Retina (tissue), 1 donor: ENCODE results near the gene ST6GALNAC6.

Source experiments
- DNase-seq: peaks from one replicate; pipeline ENCODE4 v3.0.0-alpha.2; 2016

Gene ST6GALNAC6

GRCh38 chr9:127915801-127916719 is 16.7 kb upstream of the ST6GALNAC6 start:
- DNase-seq: no peak

- DNase-seq: no peak
Measured at GRCh38 chr9:127915325-127915752, 15.9 kb upstream of the ST6GALNAC6 start.

GRCh38 chr9:127913682-127914081 is 14.3 kb upstream of the ST6GALNAC6 start:
- no peak for DNase-seq

- no peak for DNase-seq
Measured at GRCh38 chr9:127912882-127913281, 13.5 kb upstream of the ST6GALNAC6 start.

- no peak for DNase-seq
Measured at GRCh38 chr9:127912296-127912695, 12.9 kb upstream of the ST6GALNAC6 start.

GRCh38 chr9:127910613-127911205 is 11.3 kb upstream of the ST6GALNAC6 start:
- DNase-seq: no peak

GRCh38 chr9:127909839-127910273 is 10.5 kb upstream of the ST6GALNAC6 start:
- no peak for DNase-seq

- no peak for DNase-seq
Measured at GRCh38 chr9:127908660-127908926, 9.2 kb upstream of the ST6GALNAC6 start.

- no peak for DNase-seq
Measured at GRCh38 chr9:127907867-127908659, 8.7 kb upstream of the ST6GALNAC6 start.

DNA sequence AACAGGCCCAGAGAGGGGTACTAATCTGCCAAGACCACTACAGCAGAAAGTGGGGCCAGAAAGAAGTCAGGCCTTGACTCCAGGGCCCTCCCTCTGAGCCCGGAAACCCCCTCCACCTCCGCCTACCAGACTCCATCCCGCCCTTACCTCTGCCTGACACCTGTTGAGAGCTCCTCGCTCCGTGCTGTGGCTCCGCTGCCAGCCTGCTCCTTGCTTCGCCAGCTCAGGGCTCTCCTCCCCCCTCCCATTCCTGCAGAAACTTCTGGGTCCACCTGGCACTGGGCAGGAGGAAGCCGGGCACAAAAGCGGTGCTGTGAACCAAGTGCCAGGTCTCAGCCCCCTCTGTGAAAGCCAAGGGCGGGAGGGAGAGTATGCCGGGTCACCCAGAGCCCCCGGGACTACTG is 6.4 kb upstream of the ST6GALNAC6 start:
- DNase-seq: no peak

GRCh38 chr9:127905004-127905728 is 5.8 kb upstream of the ST6GALNAC6 start:
- DNase-seq: no peak

DNA sequence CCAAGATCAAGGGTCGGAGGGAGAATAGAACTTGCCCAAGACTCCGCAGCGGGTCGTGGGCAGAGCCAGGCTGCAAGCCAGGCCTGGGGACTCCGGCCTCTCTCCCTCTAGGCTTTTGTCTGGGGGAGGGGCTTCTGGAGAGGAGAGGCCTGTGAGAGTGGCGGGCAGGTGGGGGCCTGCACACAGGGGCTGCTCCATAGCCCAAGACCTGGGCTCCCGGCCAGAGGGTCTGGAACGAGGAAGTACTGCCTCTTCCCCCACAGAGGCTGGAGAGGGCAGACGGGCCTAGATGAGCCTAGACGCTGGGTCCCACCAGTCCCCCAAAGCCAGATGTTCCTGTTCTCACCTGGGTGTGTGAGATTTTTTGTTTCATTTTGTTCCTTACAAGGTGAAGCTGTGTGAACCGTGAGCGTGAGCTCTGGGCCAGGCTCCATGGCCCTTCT is 5.2 kb upstream of the ST6GALNAC6 start:
- DNase-seq: no peak

GRCh38 chr9:127903557-127904475 is 4.4 kb upstream of the ST6GALNAC6 start:
- DNase-seq: no peak

DNA sequence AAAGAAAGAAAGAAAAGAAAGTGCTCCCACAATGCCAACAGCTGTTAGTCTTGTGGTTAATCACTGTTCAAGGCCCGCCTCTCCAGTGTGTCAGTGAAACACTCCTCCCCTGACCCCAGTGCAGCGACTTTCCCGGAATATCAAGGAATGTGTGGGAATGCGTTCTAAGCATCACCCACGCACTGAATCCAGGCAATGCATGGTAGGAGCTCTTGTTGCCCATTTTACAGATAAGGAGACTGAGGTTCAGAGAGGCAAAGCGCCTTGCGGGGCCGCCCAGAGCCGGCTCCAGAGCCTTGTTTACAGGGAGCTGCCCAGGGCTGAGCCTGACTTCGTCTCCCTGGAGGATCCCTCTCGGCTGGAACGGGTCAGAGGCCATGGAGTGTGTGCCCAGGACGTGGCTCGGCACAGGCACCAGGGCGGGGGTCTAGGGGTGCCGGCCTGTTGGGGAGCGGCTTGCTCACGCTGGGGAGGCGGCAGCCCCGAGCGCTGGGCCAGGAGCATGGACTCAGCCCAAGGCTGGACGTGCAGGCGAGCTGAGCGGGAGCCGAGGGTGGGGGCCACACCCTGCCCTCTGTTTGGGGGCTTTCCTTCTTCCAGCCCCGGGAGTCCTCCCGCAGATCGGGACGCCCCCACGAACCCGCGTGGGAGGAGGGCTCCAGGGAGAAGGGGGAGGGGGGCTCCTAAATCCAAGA is 823 bp downstream of the ST6GALNAC6 start:
- peak; percentile 73 for DNase-seq

DNA sequence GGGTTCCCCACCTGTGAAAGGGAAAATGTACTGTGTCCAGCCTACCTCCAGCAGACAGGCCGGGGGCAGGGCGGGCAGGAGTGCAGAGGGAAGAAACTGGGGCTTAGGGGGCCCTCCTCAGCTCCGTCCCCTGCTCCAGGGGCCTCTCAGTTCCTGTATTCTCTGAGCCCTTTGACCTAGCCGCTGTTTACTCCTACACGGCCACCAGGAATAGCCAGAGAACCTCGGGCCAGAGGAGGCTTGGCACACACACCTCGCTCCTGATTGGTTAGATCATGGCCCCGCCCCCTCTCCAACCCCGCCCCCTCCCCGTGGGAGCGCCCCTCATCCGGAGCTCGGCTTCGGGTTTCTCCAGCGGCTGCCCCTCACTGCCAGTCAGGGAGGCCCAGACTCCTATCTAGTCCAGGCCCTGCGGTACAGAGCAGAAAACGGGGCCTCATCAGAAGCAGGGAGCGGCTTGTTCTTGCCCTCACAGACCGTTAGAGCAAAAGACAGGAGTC is 2.2 kb downstream of the ST6GALNAC6 start:
- DNase-seq: peak; percentile 72

DNA sequence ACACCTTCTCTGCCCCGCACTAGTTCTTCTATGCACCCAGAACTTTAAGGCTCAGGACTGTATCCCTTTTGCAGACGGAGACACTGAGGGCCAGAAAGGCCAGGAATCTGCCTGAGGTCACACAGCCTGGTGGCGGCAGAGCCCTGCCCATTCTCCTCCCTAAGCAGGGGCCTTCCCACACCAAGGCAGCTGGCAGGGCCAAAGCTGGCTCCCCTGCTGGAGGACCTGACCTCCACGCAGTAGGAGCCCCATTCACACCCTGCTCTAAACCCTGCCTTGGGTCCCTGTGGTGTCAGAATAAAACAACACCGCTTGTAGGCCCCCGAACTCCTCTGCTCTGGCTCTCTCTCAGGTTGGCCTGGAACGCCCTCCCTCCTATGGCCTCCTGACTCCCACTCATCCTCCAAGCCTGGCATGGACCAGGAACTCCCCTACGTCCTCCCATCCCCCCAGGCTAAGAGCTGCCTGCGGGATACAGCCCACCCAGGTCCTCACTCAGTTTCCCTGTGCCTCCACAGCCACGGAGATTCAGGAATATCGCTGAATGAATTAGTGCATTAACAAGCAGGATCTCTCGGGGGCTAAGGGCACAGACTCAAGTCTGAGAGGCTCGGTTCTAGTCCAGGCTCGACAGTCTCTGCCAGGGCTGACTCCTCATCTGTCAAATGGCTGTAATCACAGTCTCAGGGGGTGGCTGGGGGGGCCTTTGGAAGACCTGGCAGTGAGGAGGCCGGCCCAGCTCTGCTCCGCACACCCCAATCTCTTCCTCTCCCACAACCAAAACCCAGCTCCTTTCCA is 2.8 kb downstream of the ST6GALNAC6 start:
- DNase-seq: no peak

- no peak for DNase-seq
Measured at GRCh38 chr9:127895811-127896210, 3.6 kb downstream of the ST6GALNAC6 start.

DNA sequence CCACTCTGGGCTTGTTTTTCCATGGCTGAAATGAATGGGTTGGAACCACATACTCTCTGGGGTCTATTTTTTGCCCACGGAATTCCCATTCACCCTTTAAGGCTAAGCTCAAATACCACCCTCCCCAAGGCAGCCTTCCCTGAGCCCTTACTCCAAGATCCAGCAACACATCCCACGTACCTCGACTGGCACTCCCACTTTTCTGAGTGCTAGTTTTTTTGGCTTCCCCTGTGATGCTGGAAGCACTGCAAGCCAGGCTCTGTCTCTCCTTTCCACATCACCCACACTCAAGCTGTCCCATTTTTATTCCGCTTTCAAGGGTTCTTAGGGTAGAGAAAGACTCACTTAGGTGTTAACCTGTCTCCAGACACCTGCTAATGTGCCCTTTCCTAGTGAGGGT is 6.0 kb downstream of the ST6GALNAC6 start:
- no peak for DNase-seq

- no peak for DNase-seq
Measured at GRCh38 chr9:127892831-127893230, 6.6 kb downstream of the ST6GALNAC6 start.

- no peak for DNase-seq
Measured at GRCh38 chr9:127890053-127890452, 9.3 kb downstream of the ST6GALNAC6 start.
